Measurements from ENCODE around the gene ATP6V1G2.

ATP6V1G2 gene

GRCh38 chr6:31579119-31579505, 32.7 kb upstream of the ATP6V1G2 start:
- no peak overlapping the region for H3K4me2 ChIP-seq (ENCODE audit: low read length)
- H3K4me3 ChIP-seq (ENCODE audit: low read length), result no peak overlapping the region
- H3K79me2 ChIP-seq (ENCODE audit: control insufficient read depth, low read length), result no peaks in the 10 kb centered on the region
- H3K36me3 ChIP-seq (ENCODE audit: control insufficient read depth, low read length), result no peaks in the 10 kb centered on the region
- no peaks in the 10 kb centered on the region for H3K9me3 ChIP-seq (ENCODE audit: control insufficient read depth, insufficient read depth, low read length)
- H3F3A ChIP-seq (ENCODE audit: control insufficient read depth, insufficient read depth), result peaks cover 3% of the 10 kb centered on the region; the same call in 1 of the 2 replicates
- H3K4me1 ChIP-seq (ENCODE audit: control insufficient read depth, low read length), result peaks cover 60% of the 10 kb centered on the region
- H3K27ac ChIP-seq (ENCODE audit: low read depth, low read length), result no peak overlapping the region
- no peaks in the 10 kb centered on the region for H4K20me1 ChIP-seq (ENCODE audit: control insufficient read depth, insufficient read depth, low read depth, low read length)
- H3K27me3 ChIP-seq (ENCODE audit: control insufficient read depth, low read length), result peaks cover 74% of the 10 kb centered on the region
- no peaks in the 10 kb centered on the region for H3K9me2 ChIP-seq (replicated peaks; ENCODE audit: control insufficient read depth, low read length)
- TF ChIP-seq EZH2phosphoT487 (IDR thresholded peaks at IDR 0.05; ENCODE audit: borderline replicate concordance, low read length), result no peak
- no peak for TF ChIP-seq CTCF (IDR thresholded peaks at IDR 0.05; ENCODE audit: low read depth, low read length, poor library complexity, severe bottlenecking)

- Histone ChIP-seq H3K27ac (ENCODE audit: low read depth, low read length) (no peak overlapping the region), H3K79me2 (ENCODE audit: control insufficient read depth, low read length) (no peaks in the 10 kb centered on the region), H3K4me2 (ENCODE audit: low read length) (no peak overlapping the region), H3K27me3 (ENCODE audit: control insufficient read depth, low read length) (peaks cover 78% of the 10 kb centered on the region), H3K9me2 (replicated peaks; ENCODE audit: control insufficient read depth, low read length) (no peaks in the 10 kb centered on the region), H3K36me3 (ENCODE audit: control insufficient read depth, low read length) (no peaks in the 10 kb centered on the region), H3K4me3 (ENCODE audit: low read length) (no peak overlapping the region), H3K4me1 (ENCODE audit: control insufficient read depth, low read length) (peaks cover 60% of the 10 kb centered on the region), H3F3A (ENCODE audit: control insufficient read depth, insufficient read depth) (peaks cover 3% of the 10 kb centered on the region; the same call in 1 of the 2 replicates), H4K20me1 (ENCODE audit: control insufficient read depth, insufficient read depth, low read depth, low read length) (no peaks in the 10 kb centered on the region), H3K9me3 (ENCODE audit: control insufficient read depth, insufficient read depth, low read length) (no peaks in the 10 kb centered on the region)
- no peak for TF ChIP-seq CTCF (IDR thresholded peaks at IDR 0.05; ENCODE audit: low read depth, low read length, poor library complexity, severe bottlenecking)
- TF ChIP-seq EZH2phosphoT487 (IDR thresholded peaks at IDR 0.05; ENCODE audit: borderline replicate concordance, low read length), result no peak
Observed at GRCh38 chr6:31578184-31579118, 32.0 kb upstream of the ATP6V1G2 start.

GRCh38 chr6:31577579-31577966, 31.2 kb upstream of the ATP6V1G2 start:
- Histone ChIP-seq H3K4me1 (ENCODE audit: control insufficient read depth, low read length) (peaks cover 61% of the 10 kb centered on the region), H3K4me2 (ENCODE audit: low read length) (no peak overlapping the region), H3K79me2 (ENCODE audit: control insufficient read depth, low read length) (no peaks in the 10 kb centered on the region), H3F3A (ENCODE audit: control insufficient read depth, insufficient read depth) (peaks cover 3% of the 10 kb centered on the region; the same call in 1 of the 2 replicates), H4K20me1 (ENCODE audit: control insufficient read depth, insufficient read depth, low read depth, low read length) (no peaks in the 10 kb centered on the region), H3K4me3 (ENCODE audit: low read length) (no peak overlapping the region), H3K27ac (ENCODE audit: low read depth, low read length) (no peak overlapping the region), H3K36me3 (ENCODE audit: control insufficient read depth, low read length) (no peaks in the 10 kb centered on the region), H3K27me3 (ENCODE audit: control insufficient read depth, low read length) (peaks cover 83% of the 10 kb centered on the region), H3K9me2 (replicated peaks; ENCODE audit: control insufficient read depth, low read length) (no peaks in the 10 kb centered on the region), H3K9me3 (ENCODE audit: control insufficient read depth, insufficient read depth, low read length) (no peaks in the 10 kb centered on the region)
- no peak for TF ChIP-seq EZH2phosphoT487 (IDR thresholded peaks at IDR 0.05; ENCODE audit: borderline replicate concordance, low read length)
- no peak for TF ChIP-seq CTCF (IDR thresholded peaks at IDR 0.05; ENCODE audit: low read depth, low read length, poor library complexity, severe bottlenecking)
